Mucosa of descending colon (tissue), 3 donors: ENCODE measurements around the gene DDX39B. TPM values are rescaled to one million over a fixed set of nuclear protein-coding genes. Genes with fewer than 3 reads are reported as not detected.
A peak's percentile ranks its signal among the peaks of the same experiment; 100 is the strongest.

Source experiments
- ATAC-seq: fragments of 200-7000 bp; cut with Tn5 transposase; one replicate; pipeline ENCODE4 v1.9.1; 2020; ENCODE audit warnings: mild to moderate bottlenecking, moderate library complexity
- DNase-seq, 3 donors: peaks; one replicate each; pipeline ENCODE4 v3.0.0-alpha.2; 2020
- H3K36me3 ChIP-seq: fragments of 200-600 bp; one replicate; pipeline ENCODE4 v1.8.0; 2021; ENCODE audit warnings: low read depth, mild to moderate bottlenecking
- H3K4me1 ChIP-seq: fragments of 200-600 bp; one replicate; pipeline ENCODE4 v1.8.0; 2021; ENCODE audit warnings: low read depth, mild to moderate bottlenecking
- H3K4me3 ChIP-seq: fragments of 200-600 bp; one replicate; pipeline ENCODE4 v1.8.0; 2021; ENCODE audit warnings: mild to moderate bottlenecking
- H3K9me3 ChIP-seq: fragments of 200-600 bp; one replicate; pipeline ENCODE4 v1.8.0; 2021; ENCODE audit warnings: mild to moderate bottlenecking
- intact Hi-C, 2 donors: fragments of 100-400 bp; cut with DNase I in 1 of 2; cut with micrococcal nuclease in 1 of 2; formaldehyde crosslinking; loops; one replicate each; pipeline versions ENCODE4 v1.11.0 to v1.11.1; 2022; cut with DNase I, micrococcal nuclease
- total RNA-seq, 3 donors: library from RNA; stranded (reverse); fragmentation: NEBNext Ultra II Directional in 2 of 3; extraction: Animal tissue kit (Norgen Biotek cat#: 25700) in 2 of 3; gene quantifications; one replicate each; pipeline versions ENCODE4 v1.2.1 to v1.2.4, GENCODE V29; 2021 to 2023
- TF ChIP-seq, protein P1 (sequence below): fragments of 200-600 bp; IDR thresholded peaks from one replicate; pipeline ENCODE4 v1.8.0; 2022; ENCODE audit warnings: antibody characterized with exemption, mild to moderate bottlenecking
- donor health status: DM: no; HTN: no; CAD: no; lungs with moderate emphysema.
- donor health status: DM: no; HTN: no; CAD: no.
- donor health status: DM: no; HTN: yes; CAD: no.

Gene DDX39B
- total RNA-seq, 3 donors from 2014 or later: 239 to 309 (median 295) TPM

DNA sequence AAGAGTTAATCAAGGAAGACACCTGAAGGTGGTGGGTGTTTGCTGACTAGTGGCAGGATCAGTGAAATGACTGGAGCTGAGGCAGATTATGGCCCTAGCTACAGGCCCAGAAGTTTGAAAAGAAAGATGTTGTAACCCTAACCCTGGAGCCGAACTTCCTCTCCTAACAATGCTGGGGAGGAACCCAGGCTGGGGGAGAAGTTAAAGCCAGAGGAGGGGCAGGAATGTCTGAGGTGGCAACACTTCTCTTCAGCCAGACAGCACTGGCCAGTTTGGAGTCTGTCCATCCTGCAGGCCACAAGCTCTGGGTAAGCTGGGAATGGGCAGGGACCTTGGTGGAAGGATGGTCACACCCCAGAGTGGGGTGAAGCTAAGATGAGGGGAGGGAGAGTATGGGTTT lies 44.2 kb upstream of the DDX39B start, which contains the start of gene LST1:
LST1 (plus strand) TSS at position 270 of the 400 bp plus-strand sequence. CDS start 1,023 bp downstream, outside the sequence.
- H3K36me3 ChIP-seq: no peaks in the 10 kb centered on the region
- H3K9me3 ChIP-seq: no peaks in the 10 kb centered on the region
- intact Hi-C loops: no loop called here
- peak; percentile 6 for ATAC-seq
- TF ChIP-seq, protein P1, sequence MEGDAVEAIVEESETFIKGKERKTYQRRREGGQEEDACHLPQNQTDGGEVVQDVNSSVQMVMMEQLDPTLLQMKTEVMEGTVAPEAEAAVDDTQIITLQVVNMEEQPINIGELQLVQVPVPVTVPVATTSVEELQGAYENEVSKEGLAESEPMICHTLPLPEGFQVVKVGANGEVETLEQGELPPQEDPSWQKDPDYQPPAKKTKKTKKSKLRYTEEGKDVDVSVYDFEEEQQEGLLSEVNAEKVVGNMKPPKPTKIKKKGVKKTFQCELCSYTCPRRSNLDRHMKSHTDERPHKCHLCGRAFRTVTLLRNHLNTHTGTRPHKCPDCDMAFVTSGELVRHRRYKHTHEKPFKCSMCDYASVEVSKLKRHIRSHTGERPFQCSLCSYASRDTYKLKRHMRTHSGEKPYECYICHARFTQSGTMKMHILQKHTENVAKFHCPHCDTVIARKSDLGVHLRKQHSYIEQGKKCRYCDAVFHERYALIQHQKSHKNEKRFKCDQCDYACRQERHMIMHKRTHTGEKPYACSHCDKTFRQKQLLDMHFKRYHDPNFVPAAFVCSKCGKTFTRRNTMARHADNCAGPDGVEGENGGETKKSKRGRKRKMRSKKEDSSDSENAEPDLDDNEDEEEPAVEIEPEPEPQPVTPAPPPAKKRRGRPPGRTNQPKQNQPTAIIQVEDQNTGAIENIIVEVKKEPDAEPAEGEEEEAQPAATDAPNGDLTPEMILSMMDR: no peak
- no peak for DNase-seq
- H3K4me3 ChIP-seq: no peak within 1 kb of the TSS
- no peaks in the 10 kb centered on the region for H3K4me1 ChIP-seq

DNA sequence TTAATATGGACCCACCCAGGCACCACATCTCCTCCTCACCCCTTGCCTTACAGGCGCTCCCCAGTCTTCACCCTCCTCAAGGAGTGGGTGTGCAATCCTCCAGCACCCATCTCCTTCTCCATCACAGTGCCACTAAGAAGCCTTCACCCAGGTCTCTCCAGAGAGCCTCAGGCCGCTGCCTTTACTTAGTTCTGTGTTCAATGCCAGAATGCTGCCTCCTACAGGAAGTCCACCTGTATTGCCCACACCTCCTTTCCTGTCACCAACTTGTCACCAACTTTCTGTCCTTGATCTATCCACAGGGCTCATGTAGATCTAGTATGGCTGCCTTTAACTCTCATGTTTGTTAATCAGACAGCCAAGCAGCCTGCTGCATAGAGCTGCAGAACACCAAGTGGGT lies 43.7 kb upstream of the DDX39B start:
- ATAC-seq: peak; percentile 14
- intact Hi-C loops: no loop called here
- Histone ChIP-seq H3K4me3 (no peak overlapping the region), H3K4me1 (peaks cover 3% of the 10 kb centered on the region), H3K36me3 (no peaks in the 10 kb centered on the region), H3K9me3 (no peaks in the 10 kb centered on the region)
- TF ChIP-seq, protein P1: no peak
- no peak for DNase-seq

DNA sequence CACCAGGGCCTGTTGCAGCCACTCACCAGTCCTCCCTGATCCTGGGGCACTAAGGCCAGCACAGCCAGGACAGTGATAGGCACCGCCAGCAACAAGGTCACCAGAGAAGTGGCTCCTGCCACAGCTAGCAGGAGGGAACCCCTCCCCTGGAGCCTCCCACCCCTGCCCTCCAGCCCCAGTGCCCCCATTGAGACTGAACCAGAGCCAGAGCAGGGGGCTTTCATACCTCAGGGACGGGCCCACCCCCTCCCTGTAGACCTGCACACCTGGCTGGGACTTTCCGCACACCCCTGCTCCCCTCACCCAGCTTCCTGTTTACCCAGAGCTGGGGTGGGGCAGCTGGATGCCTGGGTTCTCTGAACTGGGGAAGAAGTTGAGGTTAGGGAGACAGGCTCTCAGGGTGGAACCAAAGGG lies 40.4 kb upstream of the DDX39B start, which contains the start of gene LTB:
LTB (minus strand) TSS at position 195 of the 414 bp plus-strand sequence; CDS start at position 188, 7 bp downstream.
- H3K4me1 ChIP-seq: peaks cover 5% of the 10 kb centered on the region
- H3K9me3 ChIP-seq: no peaks in the 10 kb centered on the region
- H3K4me3 ChIP-seq: peak within 1 kb of the TSS; percentile 23
- intact Hi-C loops: no loop called here
- H3K36me3 ChIP-seq: no peaks in the 10 kb centered on the region
- DNase-seq (peak in 2 of 3 donors; percentile 51 to 83), ATAC-seq (peak; percentile 46)
- TF ChIP-seq, protein P1: no peak

DNA sequence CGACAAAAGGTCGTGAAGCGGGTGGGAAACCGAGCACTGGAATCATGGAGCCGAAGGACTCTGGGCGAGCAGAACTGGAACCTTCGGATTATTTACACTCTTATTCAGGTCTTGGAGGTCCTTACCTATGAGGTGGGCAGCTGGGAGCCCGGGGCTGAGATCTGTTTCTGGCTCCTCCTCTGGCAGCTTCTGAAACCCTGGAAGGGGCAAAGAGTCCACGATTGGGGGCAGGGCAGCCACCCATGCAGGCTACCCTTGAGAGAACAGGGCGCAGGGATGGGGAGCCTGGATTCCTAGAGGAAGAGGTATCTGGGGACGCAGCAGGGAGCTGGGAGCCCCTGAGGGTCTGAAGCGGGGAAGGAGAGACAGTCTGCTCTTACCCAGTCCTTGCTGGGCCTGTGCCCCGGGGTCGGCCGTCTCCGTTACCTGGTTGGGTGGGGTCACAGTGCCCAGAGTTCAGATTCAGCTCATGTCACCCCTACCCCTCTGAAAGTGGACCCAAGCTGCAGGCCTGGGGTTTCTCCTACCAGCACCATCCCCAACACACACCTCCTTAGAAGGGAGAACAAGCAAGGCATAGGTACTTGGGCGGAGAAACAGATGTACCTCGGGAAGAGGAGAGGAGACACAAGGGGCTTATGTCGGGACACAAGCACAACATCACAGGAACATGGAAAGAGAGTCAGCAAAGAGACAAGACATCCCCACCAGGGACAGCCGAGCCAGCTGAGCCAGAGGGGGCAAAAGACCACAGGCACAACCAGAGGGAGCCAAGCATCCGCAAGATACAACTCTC lies 39.8 kb upstream of the DDX39B start:
- H3K36me3 ChIP-seq: no peaks in the 10 kb centered on the region
- H3K4me3 ChIP-seq: peak overlapping the region; percentile 23
- no peaks in the 10 kb centered on the region for H3K9me3 ChIP-seq
- intact Hi-C loops: no loop called here
- peaks cover 5% of the 10 kb centered on the region for H3K4me1 ChIP-seq
- TF ChIP-seq, protein P1: no peak
- peak in 2 of 3 donors; percentile 43 to 60 for DNase-seq
- ATAC-seq: peak; percentile 19

DNA sequence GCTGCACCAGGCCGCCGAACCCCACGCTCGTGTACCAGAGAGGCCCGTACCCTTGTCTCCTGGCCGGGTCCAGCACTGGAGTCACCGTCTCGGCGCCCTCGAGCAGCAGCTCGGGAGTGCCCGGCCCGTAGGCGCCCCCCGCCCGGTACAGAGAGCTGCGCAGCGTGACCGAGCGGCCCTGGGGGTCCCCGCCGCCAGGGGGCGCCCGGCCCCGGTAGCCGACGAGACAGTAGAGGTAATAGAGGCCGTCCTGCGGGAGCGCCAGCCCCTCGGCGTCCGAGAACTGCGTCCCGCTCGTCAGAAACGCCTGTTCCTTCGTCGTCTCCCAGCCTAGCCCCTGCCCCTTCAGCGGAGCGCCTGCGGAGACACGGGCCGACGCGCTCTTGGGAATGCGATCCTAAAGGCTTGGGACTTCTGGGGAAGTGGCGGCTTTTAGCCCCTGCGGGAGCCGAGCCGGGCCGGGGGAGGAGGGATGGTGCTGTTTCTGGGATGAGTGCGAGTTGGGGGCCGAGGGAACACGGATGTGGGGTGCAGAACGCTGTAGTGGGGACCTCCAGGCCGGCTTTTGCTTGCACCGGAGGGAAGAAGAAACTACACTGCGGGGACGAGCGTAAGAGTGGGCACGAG lies 39.1 kb upstream of the DDX39B start:
- peak; percentile 88 to 92 (median 90) for DNase-seq
- intact Hi-C loops: no loop called here
- Histone ChIP-seq H3K4me3 (peak overlapping the region; percentile 23), H3K36me3 (no peaks in the 10 kb centered on the region), H3K9me3 (no peaks in the 10 kb centered on the region), H3K4me1 (peaks cover 5% of the 10 kb centered on the region)
- peak; percentile 93 for ATAC-seq
- TF ChIP-seq, protein P1: peak; percentile 95
